ENCODE results near the gene SEMA6A.

The SEMA6A gene

DNA sequence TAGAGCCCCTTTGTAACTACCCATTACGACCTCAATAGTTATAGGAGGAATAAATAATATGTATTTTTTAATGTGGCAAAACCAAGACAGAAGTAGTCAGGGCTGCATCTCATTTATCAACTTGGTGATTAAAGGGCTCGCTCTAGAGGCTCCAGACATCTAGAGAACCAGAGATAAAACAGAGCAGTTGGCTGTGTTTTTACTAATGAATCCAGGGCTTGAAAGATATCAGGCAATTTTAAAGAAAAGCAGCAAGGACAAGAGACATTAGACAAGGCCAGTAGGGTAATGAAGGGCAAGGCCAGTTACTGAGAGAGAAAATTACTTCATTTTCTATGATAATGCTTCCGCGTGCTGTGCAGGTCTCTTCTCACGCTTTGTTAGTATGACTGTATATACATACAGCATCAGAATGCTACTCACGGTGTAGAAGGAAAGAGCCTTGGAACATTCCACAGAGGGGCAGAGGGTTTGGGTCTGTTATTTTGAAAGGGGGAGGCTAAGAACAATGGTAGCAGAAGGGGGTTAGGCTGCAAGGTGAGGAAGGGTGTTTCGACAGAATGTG, 110.4 kb downstream of the SEMA6A start:
- DNase-seq (ENCODE audit: low read depth) = no peak

GRCh38 chr5:116462500-116462899, 112.1 kb downstream of the SEMA6A start:
- no peak for DNase-seq (ENCODE audit: low read depth)

GRCh38 chr5:116459301-116459700, 115.3 kb downstream of the SEMA6A start:
- no peak for DNase-seq (ENCODE audit: low read depth)

GRCh38 chr5:116457062-116457461, 117.6 kb downstream of the SEMA6A start:
- DNase-seq (ENCODE audit: low read depth) = no peak

DNA sequence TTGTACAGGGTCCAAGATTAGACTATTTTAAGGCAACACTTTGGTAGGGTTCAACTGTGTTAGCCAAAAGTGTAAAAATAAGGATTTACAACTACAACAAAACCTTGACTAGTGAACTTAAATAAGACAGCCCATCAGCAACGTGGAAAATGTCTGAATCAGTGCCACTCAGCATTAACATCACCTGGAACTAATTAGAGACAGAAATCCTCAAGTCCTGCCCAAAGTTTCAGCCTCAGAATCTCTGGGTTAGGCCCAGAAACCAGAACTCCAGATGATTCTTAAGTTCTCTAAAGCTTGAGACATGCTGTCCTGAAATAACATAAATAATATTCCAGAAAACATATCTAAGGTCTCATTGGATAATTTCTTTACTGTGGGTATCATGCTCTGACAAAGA, 118.6 kb downstream of the SEMA6A start:
- no peak for DNase-seq (ENCODE audit: low read depth)

- DNase-seq (ENCODE audit: low read depth) = no peak
Observed at GRCh38 chr5:116455061-116455460, 119.6 kb downstream of the SEMA6A start.

DNA sequence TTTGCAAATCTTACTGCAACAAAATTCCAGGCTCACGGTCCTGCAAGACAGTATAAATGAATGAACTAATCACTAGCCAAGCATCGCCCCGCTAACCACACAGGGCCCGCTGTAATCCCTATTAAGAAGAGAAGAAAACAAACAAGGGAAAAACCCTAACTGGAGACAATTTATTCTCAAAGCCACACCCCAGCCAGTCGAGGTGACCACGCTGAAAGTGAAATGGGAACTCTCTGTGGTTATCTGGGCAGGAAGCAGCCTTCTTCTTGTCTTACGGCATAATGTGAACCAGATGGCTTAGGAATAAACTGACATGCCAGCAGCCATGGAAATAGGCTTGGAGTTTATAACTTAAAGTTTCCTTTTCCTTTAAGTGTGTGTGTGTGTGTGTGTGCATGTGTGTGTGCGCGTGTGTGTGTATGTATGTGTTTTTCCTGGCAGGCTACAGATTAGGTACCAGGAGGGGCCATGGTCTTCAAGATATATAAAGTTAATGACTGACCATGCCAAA, 120.2 kb downstream of the SEMA6A start:
- DNase-seq (ENCODE audit: low read depth) = no peak

DNA sequence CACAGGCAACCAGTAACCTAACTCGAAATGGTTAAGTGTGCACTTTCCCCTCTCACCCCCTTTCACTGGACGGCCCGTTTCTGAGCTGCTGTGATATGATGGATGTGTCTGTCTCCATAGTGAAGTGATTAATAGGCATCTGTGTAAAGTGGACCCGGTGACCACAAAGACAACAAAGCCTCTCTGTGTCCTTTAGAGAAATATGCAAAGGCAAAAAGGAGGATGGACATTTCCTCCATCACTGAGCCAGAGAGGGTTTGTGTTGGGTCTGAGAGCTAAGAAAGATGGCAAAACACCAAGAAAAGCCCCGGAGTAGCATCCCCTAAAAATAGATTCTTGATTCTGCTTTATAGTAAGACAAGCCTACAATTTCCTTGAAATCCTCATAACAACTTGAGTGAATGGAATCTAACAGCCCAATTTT, 120.6 kb downstream of the SEMA6A start:
- DNase-seq (ENCODE audit: low read depth) = no peak

- DNase-seq (ENCODE audit: low read depth) = no peak
Observed at GRCh38 chr5:116452774-116453368, 121.8 kb downstream of the SEMA6A start.

GRCh38 chr5:116451905-116452450, 122.6 kb downstream of the SEMA6A start:
- DNase-seq (ENCODE audit: low read depth) = no peak

- DNase-seq (ENCODE audit: low read depth) = no peak
Observed at GRCh38 chr5:116451066-116451465, 123.6 kb downstream of the SEMA6A start.

- DNase-seq (ENCODE audit: low read depth) = no peak
Observed at GRCh38 chr5:116449458-116449857, 125.2 kb downstream of the SEMA6A start.

- DNase-seq (ENCODE audit: low read depth) = no peak
Observed at GRCh38 chr5:116448870-116449427, 125.7 kb downstream of the SEMA6A start.

DNA sequence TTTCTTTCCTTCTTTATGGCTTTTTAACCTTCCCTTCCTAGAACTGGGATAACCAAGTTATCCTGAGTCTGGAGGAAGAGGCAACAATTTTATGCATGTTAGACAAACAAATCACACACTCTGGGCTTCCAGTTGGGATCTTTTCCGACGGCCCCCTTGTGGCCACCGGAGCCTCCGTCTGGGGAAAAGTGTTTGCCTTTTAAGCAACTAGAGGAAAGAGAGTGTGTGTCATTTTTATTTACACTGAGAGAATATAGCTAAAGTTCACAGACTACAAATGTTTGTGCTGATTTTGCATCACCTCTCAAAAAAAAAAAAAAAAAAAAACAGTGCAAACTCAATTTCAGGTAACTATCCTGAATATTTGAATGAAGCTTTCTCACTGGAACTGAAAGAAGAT, 126.2 kb downstream of the SEMA6A start:
- DNase-seq (ENCODE audit: low read depth) = no peak

DNA sequence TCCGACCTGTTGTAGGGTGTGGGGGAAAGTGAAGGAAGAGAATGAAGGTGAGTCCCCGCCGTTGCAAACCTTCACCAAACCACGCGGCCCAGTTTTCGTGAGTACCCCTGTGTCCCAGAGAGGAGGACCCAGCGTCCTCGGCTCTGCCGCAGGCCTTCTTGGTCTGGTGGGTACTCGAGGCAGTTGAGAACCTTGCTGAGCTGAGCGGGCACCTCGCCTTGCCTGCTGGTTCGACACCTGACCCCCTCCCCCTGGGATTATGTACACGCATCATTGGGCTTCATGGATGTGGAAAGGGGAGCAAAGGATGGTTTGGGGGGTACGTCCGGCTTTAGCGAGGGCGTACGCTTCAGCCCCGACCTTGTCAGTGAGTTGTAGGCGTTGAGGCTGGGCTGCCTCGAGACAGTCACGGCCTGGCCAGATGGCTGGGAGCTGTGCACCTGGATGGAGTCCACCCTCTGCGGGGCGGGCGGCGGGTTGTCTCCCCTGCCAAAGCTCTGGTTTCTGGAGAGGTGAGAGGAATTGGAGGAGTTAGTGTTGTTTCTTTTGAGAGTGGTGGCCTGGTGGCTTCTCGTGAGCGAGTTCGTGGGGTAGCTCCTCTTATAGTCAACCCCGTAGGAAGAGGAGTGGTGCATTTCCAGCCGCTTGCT, 128.1 kb downstream of the SEMA6A start:
- DNase-seq (ENCODE audit: low read depth) = no peak

DNA sequence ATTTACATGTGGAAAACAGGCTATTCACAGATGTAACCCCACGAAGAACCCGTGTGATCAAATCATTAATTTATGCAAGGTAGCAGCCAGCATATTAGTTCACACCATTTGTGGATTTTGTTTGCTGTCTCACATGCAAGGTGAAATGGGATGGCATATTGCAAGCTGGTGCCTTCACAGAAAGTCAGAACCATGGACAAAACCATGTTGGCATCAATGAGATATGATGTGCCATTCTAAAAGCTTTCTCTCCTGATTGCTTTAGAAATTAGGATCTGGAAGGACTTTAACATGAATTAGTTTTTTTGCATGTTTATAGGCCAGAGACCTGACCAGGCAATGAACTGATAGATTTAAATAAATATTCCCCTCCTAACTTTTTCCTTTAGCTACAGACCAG, 129.3 kb downstream of the SEMA6A start:
- DNase-seq (ENCODE audit: low read depth) = no peak

- DNase-seq (ENCODE audit: low read depth) = no peak
Observed at GRCh38 chr5:116444373-116445295, 130.0 kb downstream of the SEMA6A start.

GRCh38 chr5:116442931-116443551, 131.6 kb downstream of the SEMA6A start:
- DNase-seq (ENCODE audit: low read depth) = no peak

DNA sequence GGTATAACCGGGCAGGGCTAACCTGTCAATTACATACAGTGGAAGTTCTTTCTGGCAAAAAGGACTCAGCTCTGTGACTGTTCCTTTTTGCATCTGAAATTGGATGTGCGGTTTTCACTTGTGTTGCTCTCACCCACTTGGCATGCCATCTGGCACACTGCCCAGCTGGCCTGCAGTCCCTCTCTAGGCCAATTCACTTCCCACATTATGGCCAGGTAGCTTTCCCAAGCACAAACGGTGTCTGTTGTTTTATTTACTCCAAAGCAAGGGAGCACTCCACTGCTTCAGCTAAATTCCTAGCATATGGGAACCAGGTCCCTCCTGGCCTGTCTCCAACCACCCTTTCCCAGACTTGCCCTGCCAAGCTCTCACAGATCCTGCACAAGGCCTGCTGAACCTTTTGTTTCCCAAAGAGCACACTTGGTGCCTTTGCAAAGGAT, 132.5 kb downstream of the SEMA6A start:
- no peak for DNase-seq (ENCODE audit: low read depth)

- no peak for DNase-seq (ENCODE audit: low read depth)
Observed at GRCh38 chr5:116441223-116441622, 133.4 kb downstream of the SEMA6A start.

- DNase-seq (ENCODE audit: low read depth) = no peak
Observed at GRCh38 chr5:116440457-116441001, 134.1 kb downstream of the SEMA6A start.

Measured in stimulated activated CD4-positive, alpha-beta T cell treated with anti-CD3 and anti-CD28 coated beads, Interleukin-2, amount 100 ng/mL, for 4 hours (primary cell).